Right lobe of liver (tissue), 4 donors: ENCODE data around the gene ZNF280D.

Experiments
- POLR2A ChIP-seq: fragments of 450-650 bp; IDR thresholded peaks from one replicate; pipeline ENCODE4 v1.6.1; 2017; ENCODE audit warnings: antibody characterized with exemption, mild to moderate bottlenecking
- TF ChIP-seq, protein P1 (sequence below), 4 donors: fragments of 200-600 bp in 3 of 4; fragments of 450-650 bp in 1 of 4; IDR thresholded peaks; one replicate each; pipeline versions ENCODE4 v1.5.1 to v1.8.0; 2016 to 2022; ENCODE audit warnings: antibody characterized with exemption in 4 of 4, mild to moderate bottlenecking in 2 of 4
- donor health status: DM: no; HTN: no; CAD: no.
- donor health status: DM: no; HTN: no; CAD: no.
- donor health status: DM: no; HTN: yes; CAD: no.

DNA sequence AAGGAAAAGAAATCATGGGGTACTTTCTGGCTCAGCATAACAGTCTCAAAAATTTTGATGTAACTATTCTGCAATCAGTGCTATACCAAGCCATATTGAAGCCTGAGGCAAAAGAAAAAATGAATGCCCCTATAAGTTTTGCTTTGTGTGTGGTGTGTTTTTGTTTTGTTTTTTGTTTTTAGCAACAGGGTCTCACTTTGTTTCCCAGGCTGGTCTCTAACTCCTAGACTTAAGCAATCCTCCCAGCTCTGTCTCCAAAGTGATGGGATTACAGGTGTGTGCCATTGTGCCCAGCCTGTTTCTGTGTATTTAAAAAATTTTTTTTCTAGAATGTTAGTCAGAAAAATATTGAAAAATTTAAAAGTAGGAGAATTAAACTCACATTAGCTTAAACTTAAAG, 93.2 kb downstream of the ZNF280D start:
- TF ChIP-seq, protein P1, sequence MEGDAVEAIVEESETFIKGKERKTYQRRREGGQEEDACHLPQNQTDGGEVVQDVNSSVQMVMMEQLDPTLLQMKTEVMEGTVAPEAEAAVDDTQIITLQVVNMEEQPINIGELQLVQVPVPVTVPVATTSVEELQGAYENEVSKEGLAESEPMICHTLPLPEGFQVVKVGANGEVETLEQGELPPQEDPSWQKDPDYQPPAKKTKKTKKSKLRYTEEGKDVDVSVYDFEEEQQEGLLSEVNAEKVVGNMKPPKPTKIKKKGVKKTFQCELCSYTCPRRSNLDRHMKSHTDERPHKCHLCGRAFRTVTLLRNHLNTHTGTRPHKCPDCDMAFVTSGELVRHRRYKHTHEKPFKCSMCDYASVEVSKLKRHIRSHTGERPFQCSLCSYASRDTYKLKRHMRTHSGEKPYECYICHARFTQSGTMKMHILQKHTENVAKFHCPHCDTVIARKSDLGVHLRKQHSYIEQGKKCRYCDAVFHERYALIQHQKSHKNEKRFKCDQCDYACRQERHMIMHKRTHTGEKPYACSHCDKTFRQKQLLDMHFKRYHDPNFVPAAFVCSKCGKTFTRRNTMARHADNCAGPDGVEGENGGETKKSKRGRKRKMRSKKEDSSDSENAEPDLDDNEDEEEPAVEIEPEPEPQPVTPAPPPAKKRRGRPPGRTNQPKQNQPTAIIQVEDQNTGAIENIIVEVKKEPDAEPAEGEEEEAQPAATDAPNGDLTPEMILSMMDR (IDR thresholded peaks at IDR 0.05) = no peak
- no peak for TF ChIP-seq POLR2A
